NB4 (cell line): Measurements from ENCODE around the gene RPL19.

Experiments used
- CTCF ChIP-seq: IDR thresholded peaks from one replicate; pipeline ENCODE4 v1.5.1; 2012; ENCODE audit warnings: low read depth, low read length
- MAX ChIP-seq: IDR thresholded peaks from 2 replicates; pipeline ENCODE4 v1.6.1; 2011; ENCODE audit warnings: low read depth, low read length
- POLR2A ChIP-seq: IDR thresholded peaks from 2 replicates; pipeline ENCODE4 v1.6.1; 2011; ENCODE audit warnings: mild to moderate bottlenecking; ENCODE audit not compliant: insufficient read length; ENCODE audit errors: extremely low read depth

DNA sequence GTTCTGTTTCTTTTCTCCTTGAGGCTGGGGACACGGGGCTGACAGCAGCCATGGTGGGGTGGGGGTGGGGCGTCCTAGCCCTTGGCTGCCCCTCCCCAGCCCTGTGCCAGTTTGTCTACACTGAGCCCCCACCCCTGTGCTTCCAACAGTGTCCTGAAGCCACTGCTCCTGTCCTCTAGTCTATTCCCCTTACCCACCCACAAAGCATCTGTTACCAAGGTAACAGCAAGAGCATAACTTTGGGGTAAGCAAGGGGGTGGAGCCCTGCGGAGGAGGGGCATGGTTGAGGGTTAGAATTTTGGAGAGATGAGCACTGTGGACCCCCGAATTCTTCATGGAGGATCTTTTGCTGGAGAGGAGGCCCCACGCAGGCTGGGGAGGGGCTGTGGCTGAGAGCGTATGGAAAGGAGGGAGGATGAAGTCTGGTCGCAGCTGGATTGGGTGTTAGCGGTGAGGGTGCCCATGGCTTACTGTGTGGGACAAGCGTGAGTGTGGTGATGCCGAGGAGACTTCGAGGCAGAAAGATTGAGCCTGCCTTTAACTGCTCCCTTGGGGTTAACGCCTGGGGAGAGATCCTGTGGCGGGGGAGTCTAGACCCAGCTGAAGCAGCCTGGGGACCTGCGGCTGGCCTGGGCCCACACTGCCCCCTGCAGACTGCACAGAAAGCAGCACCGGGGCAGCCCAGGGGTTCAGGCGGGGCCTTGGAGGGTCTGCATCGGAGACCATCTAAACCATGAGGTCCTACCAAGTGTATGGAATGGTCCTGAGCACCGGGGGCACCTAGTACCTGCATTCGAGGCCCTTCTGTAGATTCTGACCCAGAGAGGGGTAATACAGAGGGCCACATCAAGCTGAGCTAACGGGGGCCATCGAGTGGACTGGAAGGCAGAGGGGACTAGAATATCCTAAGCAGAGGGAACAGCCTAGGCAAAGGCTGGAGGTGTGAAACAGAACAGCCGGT, 31.8 kb downstream of the RPL19 start:
- TF ChIP-seq CTCF (peak; percentile 92), POLR2A (no peak), MAX (peak; percentile 71)
